CD4-positive, alpha-beta T cell treated with Interleukin-12 subunit alpha and Interleukin-12 subunit beta, for 1 hour (primary cell): ENCODE results near the gene CR1.
"Not testable (repeated sequence)": the region's sequence is repeated elsewhere in the genome, so short reads cannot be mapped to it uniquely, and the experiment has no call there.

Experiments
- DNase-seq: peaks from one replicate; pipeline ENCODE4 v3.0.0-alpha.2; 2020

The CR1 gene

GRCh38 chr1:207594095-207594494 lies 98.1 kb downstream of the CR1 start:
- DNase-seq, result not testable (repeated sequence)

- no peak for DNase-seq
Measured at GRCh38 chr1:207603777-207604176, 107.8 kb downstream of the CR1 start.

- DNase-seq, result no peak
Measured at GRCh38 chr1:207605444-207606361, 109.7 kb downstream of the CR1 start.

GRCh38 chr1:207606362-207606755 lies 110.4 kb downstream of the CR1 start:
- DNase-seq, result no peak

GRCh38 chr1:207612762-207613161 lies 116.8 kb downstream of the CR1 start:
- no peak for DNase-seq

- DNase-seq, result peak; percentile 29
Measured at GRCh38 chr1:207619871-207620542, 124.0 kb downstream of the CR1 start.

GRCh38 chr1:207620543-207620893 lies 124.6 kb downstream of the CR1 start:
- DNase-seq, result no peak

GRCh38 chr1:207625504-207626071 lies 129.6 kb downstream of the CR1 start:
- DNase-seq, result not testable (repeated sequence)

- DNase-seq, result no peak
Measured at GRCh38 chr1:207626972-207627337, 131.0 kb downstream of the CR1 start.

- DNase-seq, result no peak
Measured at GRCh38 chr1:207627496-207627895, 131.5 kb downstream of the CR1 start.

- DNase-seq, result no peak
Measured at GRCh38 chr1:207628776-207629175, 132.8 kb downstream of the CR1 start.

- no peak for DNase-seq
Measured at GRCh38 chr1:207631137-207631536, 135.2 kb downstream of the CR1 start.

GRCh38 chr1:207633226-207633625 lies 137.3 kb downstream of the CR1 start:
- DNase-seq, result no peak

- not testable (repeated sequence) for DNase-seq
Measured at GRCh38 chr1:207633699-207634289, 137.8 kb downstream of the CR1 start.

- DNase-seq, result not testable (repeated sequence)
Measured at GRCh38 chr1:207634293-207634692, 138.3 kb downstream of the CR1 start.

GRCh38 chr1:207635569-207636186 lies 139.7 kb downstream of the CR1 start:
- not testable (repeated sequence) for DNase-seq

- DNase-seq, result not testable (repeated sequence)
Measured at GRCh38 chr1:207638487-207639145, 142.7 kb downstream of the CR1 start.

- not testable (repeated sequence) for DNase-seq
Measured at GRCh38 chr1:207639362-207639761, 143.4 kb downstream of the CR1 start.

- no peak for DNase-seq
Measured at GRCh38 chr1:207644166-207644851, 148.4 kb downstream of the CR1 start.

GRCh38 chr1:207644852-207645634 lies 149.1 kb downstream of the CR1 start, which contains the start of gene CR1L:
CR1L (plus strand) TSS chr1:207645133; CDS start chr1:207645234, 101 bp downstream.
- DNase-seq, result peak; percentile 65

GRCh38 chr1:207645635-207646081 lies 149.7 kb downstream of the CR1 start:
- DNase-seq, result no peak
